Effector memory CD8-positive, alpha-beta T cell (primary cell): Measurements from ENCODE around the gene NR2F1-AS1.
A peak's percentile ranks its signal among the peaks of the same experiment; 100 is the strongest.

Experiments used
- ATAC-seq: fragments of 150-1000 bp; cut with Tn5 transposase; replicated peaks from 2 replicates; pipeline ENCODE4 v1.10.0; 2021; ENCODE audit warnings: mild to moderate bottlenecking, moderate library complexity
- DNase-seq, 3 experiments: peaks; one replicate each; pipeline ENCODE4 v3.0.0; 2021
- H3K27ac Mint-ChIP-seq, 2 donors: one replicate each; pipeline ENCODE4 v1.8.0; 2022; ENCODE audit warnings: mild to moderate bottlenecking in 2 of 2, mixed read lengths in 2 of 2, moderate library complexity in 2 of 2
- H3K27me3 Mint-ChIP-seq, 2 donors: one replicate each; pipeline ENCODE4 v1.8.0; 2022; ENCODE audit warnings: mixed read lengths in 2 of 2
- H3K36me3 Mint-ChIP-seq: one replicate; pipeline ENCODE4 v1.8.0; 2022; ENCODE audit warnings: mild to moderate bottlenecking, moderate library complexity, mixed read lengths; ENCODE audit not compliant: insufficient read depth
- H3K4me1 Mint-ChIP-seq, 2 donors: one replicate each; pipeline ENCODE4 v1.8.0; 2022; ENCODE audit warnings: low read depth in 2 of 2, mixed read lengths in 2 of 2
- H3K4me3 Mint-ChIP-seq, 2 donors: one replicate each; pipeline ENCODE4 v1.8.0; 2022; ENCODE audit warnings: mild to moderate bottlenecking in 2 of 2, mixed read lengths in 2 of 2, moderate library complexity in 2 of 2
- H3K9me3 Mint-ChIP-seq, 2 donors: one replicate each; pipeline ENCODE4 v1.8.0; 2022; ENCODE audit warnings: mixed read lengths in 2 of 2

The NR2F1-AS1 gene

DNA sequence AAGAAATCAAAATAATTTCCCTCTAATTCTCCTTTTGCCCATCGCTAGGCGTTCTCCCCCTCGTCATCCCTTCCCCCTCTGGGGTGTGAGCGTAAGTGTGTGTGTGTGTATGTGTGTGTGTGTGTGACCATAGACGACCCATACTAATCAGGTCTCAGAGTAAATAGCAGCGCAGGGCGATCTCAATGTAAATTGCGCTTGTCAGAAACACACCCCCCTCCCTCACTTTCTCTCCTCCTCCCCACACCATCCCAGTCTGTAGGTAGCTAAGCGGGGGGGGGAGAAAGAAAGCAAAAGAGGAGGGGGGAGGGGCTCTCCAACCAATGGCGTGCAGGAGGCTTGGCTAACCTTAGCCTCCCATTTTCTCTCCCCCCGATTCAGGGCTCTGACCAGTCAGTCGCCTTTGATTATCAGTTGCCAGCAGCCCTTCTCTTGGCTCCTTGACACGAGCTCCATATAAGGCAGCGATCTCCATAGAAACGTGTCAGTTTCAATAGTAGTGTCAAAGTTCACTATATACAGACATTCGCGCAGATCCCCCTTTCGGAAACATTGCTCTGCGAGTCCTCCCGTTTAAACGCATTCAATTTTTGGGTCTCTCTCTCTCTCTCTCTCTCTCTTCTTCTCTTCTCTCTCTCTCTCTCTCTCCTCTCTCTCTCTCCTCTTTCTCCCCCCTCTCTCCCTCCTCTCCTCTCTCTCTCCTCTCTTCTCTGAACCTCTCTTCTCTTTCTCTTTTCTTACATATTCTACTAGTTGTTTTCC is 1.8 kb upstream of the NR2F1-AS1 start, which contains the start of gene NR2F1:
Gene NR2F1, plus strand, starts transcription at position 546 of the 762 bp plus-strand sequence. CDS start 1,802 bp downstream, outside the sequence.
- DNase-seq (no peak), ATAC-seq (no peak)
- Mint-ChIP-seq H3K4me1 (peaks cover 18 to 24% of the 10 kb centered on the region in 2 donors), H3K36me3 (peaks cover 12% of the 10 kb centered on the region), H3K4me3 (no peak within 1 kb of the TSS), H3K27ac (no peak within 1 kb of the TSS), H3K9me3 (no peaks in the 10 kb centered on the region), H3K27me3 (peaks cover 24 to 42% of the 10 kb centered on the region in 2 donors)

DNA sequence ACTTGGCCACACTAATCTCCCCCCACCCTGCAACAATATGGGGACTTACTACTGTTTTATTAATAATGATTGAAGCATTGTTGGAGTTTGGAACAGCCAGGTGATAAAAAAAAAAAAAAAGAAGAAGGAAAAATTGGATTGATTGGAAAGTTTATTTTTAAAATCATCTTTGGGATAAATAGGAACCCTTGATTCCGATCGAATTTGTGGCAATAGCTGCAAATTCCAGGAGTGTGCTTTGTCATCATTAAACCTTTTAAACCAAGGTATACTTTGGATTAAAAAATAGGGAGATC is 1.1 kb upstream of the NR2F1-AS1 start:
- H3K4me1 Mint-ChIP-seq, result peaks cover 18 to 20% of the 10 kb centered on the region in 2 donors
- peaks cover 32 to 42% of the 10 kb centered on the region in 2 donors for H3K27me3 Mint-ChIP-seq
- ATAC-seq (no peak), DNase-seq (no peak)
- no peak overlapping the region for H3K27ac Mint-ChIP-seq
- no peaks in the 10 kb centered on the region for H3K9me3 Mint-ChIP-seq
- no peak overlapping the region for H3K4me3 Mint-ChIP-seq
- peaks cover 5% of the 10 kb centered on the region for H3K36me3 Mint-ChIP-seq

DNA sequence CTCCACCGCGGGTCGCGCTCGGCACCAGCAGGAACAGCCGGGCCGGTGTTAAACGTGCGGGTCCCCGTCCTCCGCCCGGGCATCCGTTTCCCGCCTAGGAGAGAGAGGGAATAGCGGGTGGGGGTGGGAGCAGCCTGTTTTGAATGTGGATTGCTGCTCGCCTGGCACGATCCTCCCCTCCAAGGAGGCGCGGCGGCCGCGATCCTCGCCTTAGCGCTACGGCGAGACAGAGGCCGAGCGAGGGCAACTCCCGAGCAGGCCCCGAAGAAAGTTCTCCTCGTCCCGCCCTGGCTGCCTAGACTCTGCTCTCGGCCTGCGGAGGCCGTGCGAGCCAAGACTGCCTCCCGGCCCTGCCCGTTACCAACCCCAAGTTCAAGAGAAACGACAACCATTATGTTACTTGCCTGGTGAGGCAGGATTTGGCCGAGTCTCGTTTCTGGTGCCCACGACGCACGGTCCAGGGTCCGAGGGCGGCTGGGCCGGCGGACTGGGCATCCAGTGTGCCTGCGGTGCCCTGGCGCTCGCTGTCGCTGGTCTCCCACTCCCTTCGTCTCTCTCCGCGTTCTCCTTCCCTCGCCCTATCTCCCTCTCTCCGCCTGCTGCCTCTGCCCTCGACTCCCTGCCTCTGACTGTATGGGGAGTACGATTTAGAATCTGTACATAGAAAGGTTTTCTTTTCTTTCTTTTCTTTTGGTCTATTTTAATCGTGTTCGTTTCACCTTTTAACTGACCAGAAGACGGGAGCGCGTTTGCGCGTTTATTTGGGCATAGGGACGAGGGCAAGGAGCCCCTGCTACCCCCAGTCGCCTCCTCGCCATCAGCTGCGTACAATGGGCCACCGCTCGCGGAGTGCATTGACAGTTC is 724 bp downstream of the NR2F1-AS1 start:
- Mint-ChIP-seq H3K27me3 (peaks cover 39 to 41% of the 10 kb centered on the region in 2 donors), H3K36me3 (peaks cover 3% of the 10 kb centered on the region), H3K9me3 (no peaks in the 10 kb centered on the region), H3K4me1 (peaks cover 13 to 20% of the 10 kb centered on the region in 2 donors), H3K4me3 (no peak overlapping the region), H3K27ac (no peak overlapping the region)
- ATAC-seq (peak; percentile 15), DNase-seq (no peak)

DNA sequence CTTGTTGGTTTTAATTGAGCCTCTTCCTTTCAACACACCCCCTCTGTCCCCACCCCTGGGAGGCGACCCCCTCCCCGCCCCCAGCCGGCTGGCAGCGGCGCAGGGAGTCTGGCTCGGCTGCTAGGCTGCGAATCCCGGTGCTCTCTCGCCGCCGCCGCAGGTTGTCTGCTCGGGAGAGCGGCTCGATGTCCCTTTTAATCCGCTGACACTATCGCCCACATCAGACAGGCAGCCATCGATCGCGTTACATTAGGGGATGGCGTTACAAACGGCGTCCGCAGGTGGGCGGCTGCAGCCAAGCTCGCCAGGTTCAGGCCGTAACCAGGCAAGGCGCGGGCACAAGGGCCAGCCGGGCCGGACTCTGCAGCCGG is 1.3 kb downstream of the NR2F1-AS1 start:
- no peak overlapping the region for H3K27ac Mint-ChIP-seq
- peaks cover 3% of the 10 kb centered on the region for H3K36me3 Mint-ChIP-seq
- ATAC-seq (no peak), DNase-seq (no peak)
- H3K27me3 Mint-ChIP-seq, result peaks cover 44 to 47% of the 10 kb centered on the region in 2 donors
- H3K9me3 Mint-ChIP-seq, result no peaks in the 10 kb centered on the region
- H3K4me1 Mint-ChIP-seq, result peaks cover 13 to 20% of the 10 kb centered on the region in 2 donors
- H3K4me3 Mint-ChIP-seq, result no peak overlapping the region

DNA sequence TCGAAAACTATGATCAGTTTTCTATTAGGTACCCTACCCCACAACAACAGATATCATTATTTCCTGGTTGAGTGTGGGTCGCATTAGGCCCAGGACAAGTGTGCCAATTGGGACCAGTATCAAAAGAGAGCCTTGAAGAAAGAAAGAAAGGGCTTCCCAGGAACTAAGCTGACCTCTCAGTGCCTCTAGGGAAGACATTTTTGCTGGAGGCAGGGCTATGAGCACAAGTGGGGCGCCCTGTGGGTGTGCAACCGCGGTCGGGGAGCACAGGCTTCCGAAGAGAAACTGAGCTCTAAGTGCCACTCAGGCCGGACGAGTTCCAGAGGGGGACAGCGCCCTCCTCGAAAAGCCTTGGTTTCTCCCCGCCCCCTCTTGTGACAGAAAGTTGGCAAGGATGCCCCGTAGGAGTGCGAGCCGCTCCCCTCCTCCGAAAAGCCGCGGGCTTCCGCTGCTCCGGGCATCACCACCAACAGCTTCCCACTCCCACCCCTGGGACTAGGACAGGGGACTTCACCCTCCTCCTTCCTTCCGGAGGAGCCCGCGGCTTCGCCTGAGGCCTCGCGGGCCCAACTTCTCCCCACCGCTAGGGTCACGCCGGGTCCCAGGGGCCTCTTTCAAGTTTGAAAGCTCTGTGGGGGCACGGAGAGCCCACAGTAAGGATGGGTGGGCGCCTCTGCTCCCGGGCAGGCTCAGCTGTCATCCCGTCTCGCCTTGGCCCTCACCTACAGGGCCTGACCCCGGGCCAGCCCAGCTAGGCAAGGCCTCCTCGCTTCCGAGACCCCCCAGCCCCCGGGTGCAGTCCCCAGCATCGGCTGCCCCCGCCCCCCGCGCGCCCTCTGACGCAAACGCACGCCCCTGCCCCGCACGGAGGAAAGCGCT is 2.0 kb downstream of the NR2F1-AS1 start:
- Mint-ChIP-seq H3K36me3 (peaks cover 3% of the 10 kb centered on the region), H3K27ac (no peak overlapping the region), H3K4me1 (peaks cover 13 to 20% of the 10 kb centered on the region in 2 donors), H3K27me3 (peaks cover 50 to 53% of the 10 kb centered on the region in 2 donors), H3K9me3 (no peaks in the 10 kb centered on the region), H3K4me3 (peak overlapping the region in 1 of 2 donors; percentile 51)
- no peak for ATAC-seq
- DNase-seq, result no peak

DNA sequence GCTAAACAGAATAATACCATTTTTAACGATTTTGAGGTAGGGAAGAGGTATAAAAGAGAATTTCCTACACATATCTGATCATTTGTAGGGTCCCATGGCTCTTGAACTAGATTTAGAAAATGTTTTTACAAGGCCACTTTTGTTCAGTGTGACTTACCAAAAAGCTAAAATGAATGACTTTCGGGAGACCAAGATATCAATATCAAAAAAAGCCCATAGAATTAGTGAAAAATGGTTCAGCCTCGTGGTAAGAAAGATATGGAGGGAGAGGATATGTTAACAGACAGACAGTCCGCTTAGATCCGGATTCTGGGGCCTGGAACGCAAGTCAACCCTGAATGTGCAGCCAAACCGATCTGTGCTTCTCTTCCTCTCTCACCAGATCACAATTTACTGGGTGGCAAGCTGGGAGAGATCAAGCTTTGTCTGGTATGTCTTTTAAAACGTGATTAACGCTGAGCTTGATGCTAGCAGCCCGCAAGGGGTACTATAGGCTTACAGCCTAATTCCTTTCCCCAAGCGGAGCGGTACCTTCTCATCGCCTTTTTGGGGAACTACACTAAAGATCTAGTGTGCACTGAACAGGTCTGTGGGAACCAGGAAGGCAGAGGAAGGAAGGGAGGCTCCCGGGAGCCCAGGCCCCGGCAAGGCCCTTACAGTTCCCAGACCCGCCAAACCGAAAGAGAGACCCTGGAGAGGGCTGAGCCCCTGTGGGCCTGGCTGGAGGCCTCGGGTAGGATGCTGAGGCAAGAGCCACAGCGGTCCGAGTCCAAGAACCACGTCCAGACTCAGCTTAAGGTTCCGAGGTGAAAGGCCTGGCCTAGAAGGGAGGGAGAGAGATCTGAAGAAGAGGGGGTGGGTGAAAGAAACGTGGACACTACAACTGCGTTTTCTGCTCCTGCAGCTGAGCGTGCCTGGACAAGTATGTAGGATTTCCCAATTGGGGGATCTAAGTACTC is 2.9 kb downstream of the NR2F1-AS1 start:
- ATAC-seq (no peak), DNase-seq (no peak)
- Mint-ChIP-seq H3K4me3 (peak overlapping the region in 1 of 2 donors; percentile 51), H3K9me3 (no peaks in the 10 kb centered on the region), H3K27me3 (peaks cover 59 to 63% of the 10 kb centered on the region in 2 donors), H3K4me1 (peaks cover 13 to 21% of the 10 kb centered on the region in 2 donors), H3K36me3 (peaks cover 11% of the 10 kb centered on the region), H3K27ac (no peak overlapping the region)

DNA sequence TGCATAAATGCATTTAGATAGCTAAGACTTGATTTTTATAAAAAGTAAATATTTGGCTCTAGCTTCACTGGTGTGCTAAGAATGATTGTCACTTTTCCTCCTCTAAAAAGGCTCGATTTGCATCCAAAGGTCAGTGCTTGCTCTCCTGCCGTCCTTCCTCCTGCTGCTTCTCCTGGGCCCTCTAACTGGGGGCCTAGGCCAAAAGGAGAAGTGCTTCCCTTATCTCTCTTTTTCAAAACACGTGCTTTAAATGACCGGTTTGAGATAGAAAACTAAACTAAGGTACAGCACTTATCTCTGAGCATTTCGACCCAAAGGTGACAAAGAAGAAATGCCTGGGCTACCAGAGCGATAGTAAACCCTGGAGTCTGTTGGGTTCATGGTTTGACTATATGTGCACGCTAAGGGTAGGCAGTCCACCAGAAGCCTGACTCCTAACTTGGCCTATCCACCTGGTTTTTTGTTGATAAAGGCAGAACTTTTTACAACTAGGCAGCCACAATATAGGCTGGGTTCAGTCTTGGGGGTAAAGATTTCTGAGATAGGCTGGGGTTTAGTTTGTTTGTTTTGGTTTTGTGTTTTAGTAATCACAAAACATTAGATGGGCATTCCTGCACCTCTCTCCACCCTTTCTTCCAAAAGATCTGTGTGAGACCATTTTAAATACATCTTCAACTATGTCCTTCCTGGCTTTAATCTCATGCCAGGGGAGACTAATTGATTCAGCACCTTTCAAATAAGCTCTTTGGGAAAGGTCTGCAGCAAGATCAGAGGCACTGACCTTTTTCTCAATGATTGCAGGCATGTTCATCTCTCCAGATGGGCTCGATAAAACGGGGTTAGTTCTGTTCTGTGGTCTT is 3.8 kb downstream of the NR2F1-AS1 start:
- no peak for ATAC-seq
- DNase-seq, result no peak
- peaks cover 11% of the 10 kb centered on the region for H3K36me3 Mint-ChIP-seq
- H3K4me3 Mint-ChIP-seq, result no peak overlapping the region
- H3K27ac Mint-ChIP-seq, result no peak overlapping the region
- peaks cover 68 to 72% of the 10 kb centered on the region in 2 donors for H3K27me3 Mint-ChIP-seq
- H3K9me3 Mint-ChIP-seq, result no peaks in the 10 kb centered on the region
- peaks cover 13 to 23% of the 10 kb centered on the region in 2 donors for H3K4me1 Mint-ChIP-seq

DNA sequence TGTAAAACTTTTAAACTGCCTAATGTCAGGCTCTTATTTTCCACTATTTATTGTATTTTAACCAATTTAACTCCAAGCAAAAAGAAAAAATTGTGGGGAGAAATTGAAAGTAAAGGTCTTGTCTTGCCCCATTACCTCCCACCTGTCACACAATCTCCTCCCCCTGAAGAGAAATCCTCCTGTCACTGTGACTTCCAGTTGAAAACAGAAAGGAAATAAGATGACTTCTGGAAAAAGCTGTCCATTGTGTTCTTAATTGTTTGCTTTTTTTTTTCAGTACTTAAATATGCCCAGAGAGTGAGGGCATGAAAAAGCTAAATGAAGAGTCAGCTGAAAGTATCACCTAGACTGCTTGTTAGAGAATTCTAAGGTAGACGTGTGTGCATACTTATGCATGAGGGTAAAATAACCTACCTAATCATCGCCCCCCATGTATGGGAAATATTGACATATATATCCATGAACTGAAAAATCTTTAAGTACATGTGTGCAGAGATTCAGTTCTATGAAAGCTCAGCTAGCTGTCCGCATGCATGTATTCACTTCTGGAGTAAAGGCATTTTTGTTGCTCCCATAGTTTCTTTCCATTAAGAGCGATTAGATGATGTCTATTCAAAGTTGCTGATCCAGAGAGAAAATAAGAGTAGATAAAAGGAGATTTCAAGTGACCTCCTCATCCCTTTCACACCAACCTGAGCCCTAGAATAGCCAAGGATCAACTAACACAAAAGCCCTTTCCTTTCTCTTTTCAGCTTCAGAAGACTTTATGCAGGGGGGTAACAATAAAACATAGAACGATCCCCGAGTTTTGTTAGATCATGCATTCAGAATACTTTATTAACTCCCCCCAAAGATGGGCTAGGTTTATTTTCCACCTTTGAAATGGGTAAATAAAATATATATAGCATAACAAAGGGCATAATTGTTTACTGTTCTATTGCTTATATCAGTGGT is 5.3 kb downstream of the NR2F1-AS1 start:
- Mint-ChIP-seq H3K4me3 (no peak overlapping the region), H3K4me1 (peaks cover 12 to 23% of the 10 kb centered on the region in 2 donors), H3K27me3 (peaks cover 83% of the 10 kb centered on the region in 2 donors), H3K9me3 (no peaks in the 10 kb centered on the region), H3K36me3 (peaks cover 14% of the 10 kb centered on the region), H3K27ac (no peak overlapping the region)
- DNase-seq (no peak), ATAC-seq (no peak)

DNA sequence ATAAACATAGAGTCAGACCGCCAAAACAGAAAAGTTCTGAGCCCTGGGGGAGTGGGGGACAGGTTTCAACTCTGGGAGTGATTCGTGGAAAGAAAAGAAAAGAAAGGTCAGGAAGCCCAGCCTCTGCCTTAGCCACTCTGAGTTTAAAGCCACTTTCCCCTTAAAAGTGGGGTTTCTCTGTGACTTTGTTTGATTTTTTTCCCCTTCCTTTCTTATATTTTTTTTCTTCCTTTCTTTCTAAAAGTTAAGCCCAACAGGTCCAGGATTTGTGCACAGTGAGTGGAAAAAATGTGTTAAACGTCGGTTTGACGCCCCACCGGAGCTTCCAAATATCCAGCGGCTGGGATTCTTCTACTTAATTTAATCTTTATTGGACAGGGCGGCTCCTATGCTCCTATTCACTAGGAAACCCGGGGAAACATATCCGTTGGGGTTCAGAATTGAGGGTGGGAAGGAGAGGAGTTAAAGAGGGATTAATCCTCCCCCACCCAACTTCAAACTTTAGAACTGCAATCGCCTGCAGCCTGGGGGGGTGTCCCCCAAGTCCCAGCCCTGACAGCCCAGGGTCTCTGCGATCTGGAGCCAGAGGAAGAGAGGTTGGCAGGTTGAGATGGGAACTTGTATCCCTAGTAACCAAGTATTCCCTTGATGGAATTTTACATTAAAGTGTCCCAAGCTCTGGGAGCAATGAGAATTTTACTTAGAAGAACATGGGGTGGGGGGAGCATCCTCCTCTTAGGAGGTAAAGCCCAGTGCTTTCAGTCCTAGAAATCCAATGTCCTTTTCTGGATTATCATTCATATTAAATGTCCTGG is 6.3 kb downstream of the NR2F1-AS1 start:
- no peaks in the 10 kb centered on the region for H3K9me3 Mint-ChIP-seq
- DNase-seq (no peak), ATAC-seq (no peak)
- no peak overlapping the region for H3K27ac Mint-ChIP-seq
- no peak overlapping the region for H3K4me3 Mint-ChIP-seq
- peaks cover 79 to 93% of the 10 kb centered on the region in 2 donors for H3K27me3 Mint-ChIP-seq
- peaks cover 5 to 15% of the 10 kb centered on the region in 2 donors for H3K4me1 Mint-ChIP-seq
- peaks cover 14% of the 10 kb centered on the region for H3K36me3 Mint-ChIP-seq
